Astrocyte of the cerebellum (primary cell): ENCODE data around the gene PIRT.

Experiments
- DNase-seq: peaks from one replicate; pipeline ENCODE4 v3.0.0-alpha.2; 2011; ENCODE audit warnings: low read depth
- H3K4me3 ChIP-seq: 2 replicates; pipeline ENCODE4 v1.5.1; 2011; ENCODE audit warnings: mild to moderate bottlenecking, low read depth, low read length, moderate library complexity
- CTCF ChIP-seq: IDR thresholded peaks from 2 replicates; pipeline ENCODE4 v1.5.1; 2012; ENCODE audit warnings: low read length, low read depth, moderate library complexity, mild to moderate bottlenecking; ENCODE audit errors: missing control alignments
- in situ Hi-C: cut with HindIII; loops from 2 replicates; pipeline ENCODE4 v1.10.0; 2017; ENCODE audit warnings: low sequenced_read_pairs

Gene PIRT

DNA sequence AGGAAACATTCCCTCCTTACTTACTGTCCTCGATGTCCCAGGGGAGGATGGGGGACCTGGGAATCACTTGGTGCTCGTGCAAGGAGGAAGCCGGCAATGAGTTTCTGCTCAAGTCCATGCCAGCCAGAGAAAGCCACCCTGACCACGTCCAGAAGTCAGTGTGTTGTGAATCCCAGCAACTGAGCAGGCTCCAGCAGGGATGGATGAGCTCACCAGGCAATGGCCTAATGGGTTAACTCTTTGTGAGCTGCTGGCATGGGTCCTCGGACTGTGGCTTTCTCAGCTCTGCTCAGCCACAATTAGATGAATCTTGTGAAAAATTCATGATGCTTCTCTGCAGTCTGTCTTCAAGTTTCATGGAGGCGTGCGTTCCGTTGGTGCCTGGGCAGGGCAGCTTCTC, at the start of gene PIRT:
Gene PIRT (minus strand): TSS at position 167 of the 400 bp plus-strand sequence. CDS start 12,442 bp downstream, outside the sequence.
- no peak for TF ChIP-seq CTCF
- in situ Hi-C loops, result no loop called here
- no peak for DNase-seq
- H3K4me3 ChIP-seq, result no peak within 1 kb of the TSS

DNA sequence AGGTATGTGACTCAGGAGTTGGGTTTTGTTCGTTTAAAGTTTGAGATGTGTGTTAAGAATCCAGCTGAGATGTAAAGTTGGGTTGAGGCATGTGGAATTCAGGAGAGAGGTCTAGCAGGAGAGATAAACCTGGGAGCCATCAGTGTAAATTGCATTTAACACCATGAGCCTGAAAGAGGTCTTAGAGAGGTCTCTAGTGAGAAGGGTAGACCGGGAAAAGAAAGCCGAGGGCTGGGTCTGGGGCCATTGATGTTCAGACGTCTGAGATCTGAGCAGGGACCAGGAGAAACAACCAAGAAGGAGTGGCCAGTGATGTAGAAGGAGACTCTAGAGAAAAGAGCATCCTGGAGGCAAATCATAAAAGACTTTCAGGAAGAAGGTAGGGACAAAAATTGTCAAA, 44.1 kb upstream of the PIRT start:
- no peak for DNase-seq
- H3K4me3 ChIP-seq, result no peak overlapping the region
- no peak for TF ChIP-seq CTCF
- in situ Hi-C loops, result no loop called here

DNA sequence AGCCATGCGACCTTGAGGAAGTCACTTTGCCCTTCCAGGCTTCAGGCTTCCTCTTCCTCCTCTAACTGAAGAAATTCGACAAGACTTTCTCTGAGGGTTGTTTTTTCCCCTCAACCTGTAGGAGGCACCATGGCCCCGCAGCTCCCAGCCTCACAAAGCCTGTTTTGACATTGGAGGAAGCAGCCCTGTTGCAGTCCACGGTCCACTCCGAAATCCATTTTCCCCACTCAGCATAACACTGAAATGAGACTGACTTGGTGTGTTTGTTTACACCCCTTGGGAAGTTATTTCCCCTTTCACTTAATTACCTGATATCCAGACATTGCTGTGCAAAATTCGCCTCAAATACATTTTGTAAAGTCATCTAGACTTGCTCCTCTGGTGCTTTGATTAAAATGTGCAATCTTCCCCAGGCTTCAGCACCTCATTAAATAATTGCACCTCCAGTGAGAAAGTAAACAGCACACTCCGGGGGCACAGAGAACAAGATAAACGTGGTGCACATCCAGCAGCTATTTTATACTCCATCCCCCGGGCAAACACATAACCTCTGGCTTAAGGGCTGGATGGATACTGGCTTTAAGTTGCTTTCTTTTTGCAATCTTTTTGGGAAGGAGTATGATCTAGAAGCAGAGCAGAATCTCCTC, 41.4 kb upstream of the PIRT start:
- H3K4me3 ChIP-seq, result no peak overlapping the region
- no peak for TF ChIP-seq CTCF
- DNase-seq, result no peak
- in situ Hi-C loops, result no loop called here

GRCh38 chr17:10875984-10876555, 38.2 kb upstream of the PIRT start:
- peak; percentile 41 for TF ChIP-seq CTCF
- H3K4me3 ChIP-seq, result no peak overlapping the region
- in situ Hi-C loops, result no loop called here
- DNase-seq, result no peak

- TF ChIP-seq CTCF, result no peak
- in situ Hi-C loops, result no loop called here
These were observed 37.6 kb upstream of the PIRT start for GRCh38 chr17:10875430-10875851.

DNA sequence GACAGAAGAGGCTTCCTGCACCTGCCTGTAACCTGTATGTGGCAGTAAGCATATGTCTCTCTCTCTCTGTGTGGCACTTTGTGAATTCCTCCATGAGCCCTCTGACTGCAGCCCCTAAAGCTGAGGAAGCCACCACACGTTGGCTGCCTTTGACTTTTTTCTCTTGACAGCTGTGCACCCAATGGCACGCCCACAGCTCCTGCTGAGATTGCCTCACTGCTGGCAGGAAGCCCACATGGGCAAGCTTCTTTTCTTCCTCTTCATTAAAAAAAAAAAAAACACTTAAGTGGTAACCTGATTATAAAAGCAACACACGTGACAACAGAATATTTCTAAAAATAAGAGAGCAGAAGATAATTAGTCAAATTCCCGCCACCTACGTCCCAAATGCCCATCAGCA, 34.0 kb upstream of the PIRT start:
- in situ Hi-C loops, result loop anchor here (5.0 kb wide), 1 partner anchor 60 kb away; no protein-coding TSS in a partner anchor
- TF ChIP-seq CTCF, result no peak
- DNase-seq, result no peak
- H3K4me3 ChIP-seq, result no peak overlapping the region

More at GRCh38 chr17:10875430-10875851, 37.6 kb upstream of the PIRT start:
- H3K4me3 ChIP-seq, result no peak overlapping the region
- DNase-seq, result no peak
